Panc1 (cell line): ENCODE measurements around the gene PAK1. TPM values are rescaled to one million over a fixed set of nuclear protein-coding genes. Genes with fewer than 3 reads are reported as not detected.

Experiments
- ATAC-seq: fragments of 200-7000 bp; cut with Tn5 transposase; 2 replicates; pipeline ENCODE4 v1.9.1; 2020; ENCODE audit warnings: mild to moderate bottlenecking, moderate library complexity
- BruUV-seq: library from RNA; stranded (reverse); fragments of 400-500 nt; replicated peaks from 2 replicates; lab custom pipeline; 2021; lab: Mats Ljungman, UMichigan
- CTCF ChIA-PET: fragments of 300-600 bp; sonication (Branson Sonifier 250); formaldehyde crosslinking; loops from one replicate; lab custom pipeline; 2022; ENCODE audit warnings: antibody characterized with exemption; lab: Charles Lee
- POLR2A ChIA-PET: fragments of 300-600 bp; sonication (Branson Sonifier 250); formaldehyde crosslinking; loops from one replicate; lab custom pipeline; 2022; ENCODE audit warnings: antibody characterized with exemption; lab: Charles Lee
- DNase-seq: peaks from one replicate; pipeline ENCODE4 v3.0.0-alpha.2; 2010; ENCODE audit warnings: low read depth, low spot score
- H3K27ac ChIP-seq: 2 replicates; pipeline ENCODE4 v1.5.1; 2011; ENCODE audit warnings: mild to moderate bottlenecking, low read length, inconsistent platforms
- H3K27me3 ChIP-seq: fragments of 200-500 bp; sonication (Bioruptor generic); 2 replicates; pipeline ENCODE4 v1.6.0; 2014; ENCODE audit warnings: low read length, inconsistent platforms; ENCODE audit not compliant: control insufficient read depth, insufficient read depth
- H3K36me3 ChIP-seq: fragments of 200-500 bp; sonication (Bioruptor generic); 2 replicates; pipeline ENCODE4 v1.5.1; 2014; ENCODE audit warnings: inconsistent platforms, mild to moderate bottlenecking, low read length, moderate library complexity; ENCODE audit not compliant: control insufficient read depth, insufficient read depth
- H3K4me1 ChIP-seq: 2 replicates; pipeline ENCODE4 v1.5.1; 2011; ENCODE audit warnings: inconsistent platforms, mild to moderate bottlenecking, low read length, moderate library complexity; ENCODE audit not compliant: control insufficient read depth, insufficient read depth
- H3K4me3 ChIP-seq, 2 experiments: 2 replicates each; pipeline ENCODE4 v1.5.1; 2011 to 2012; ENCODE audit warnings: low read depth in 2 of 2, low read length in 2 of 2, mild to moderate bottlenecking in 2 of 2, inconsistent platforms in 1 of 2, moderate library complexity in 1 of 2
- H3K9me3 ChIP-seq: fragments of 200-500 bp; sonication (Bioruptor generic); 2 replicates; pipeline ENCODE4 v1.5.1; 2014; ENCODE audit warnings: low read depth, mild to moderate bottlenecking, inconsistent platforms, low read length, moderate library complexity; ENCODE audit not compliant: control insufficient read depth, insufficient read depth
- POLR2AphosphoS5 ChIP-seq: IDR thresholded peaks from 2 replicates; pipeline ENCODE4 v1.6.1; 2012; ENCODE audit warnings: mild to moderate bottlenecking, low read depth, low read length, moderate library complexity
- SIN3A ChIP-seq: IDR thresholded peaks from 2 replicates; pipeline ENCODE4 v1.6.1; 2012; ENCODE audit warnings: low read depth, mild to moderate bottlenecking, low read length, moderate library complexity, borderline replicate concordance; ENCODE audit not compliant: insufficient read depth
- TCF7L2 ChIP-seq: IDR thresholded peaks from 2 replicates; pipeline ENCODE4 v1.6.1; 2011; ENCODE audit warnings: mild to moderate bottlenecking, low read depth, low read length, inconsistent platforms
- in situ Hi-C: cut with HindIII; loops from 2 replicates; pipeline ENCODE4 v1.10.0; 2016; ENCODE audit warnings: low sequenced_read_pairs, low pct_unique_long_range_greater_than_20kb
- intact Hi-C: fragments of 100-400 bp; cut with micrococcal nuclease; formaldehyde crosslinking; loops from one replicate; pipeline ENCODE4 v1.10.0; 2022; ENCODE audit not compliant: unreplicated experiment
- total RNA-seq: library from RNA; stranded (reverse); gene quantifications from one replicate; pipeline ENCODE4 v1.2.1, GENCODE V29; 2021; ENCODE audit not compliant: unreplicated experiment
- TF ChIP-seq, protein P1 (sequence below): fragments of 450-650 bp; IDR thresholded peaks from 2 replicates; pipeline ENCODE4 v1.5.1; 2017; ENCODE audit warnings: mild to moderate bottlenecking
- TF ChIP-seq, protein P2 (sequence below), 2 experiments: IDR thresholded peaks; 2 replicates each; pipeline ENCODE4 v1.6.1; 2011 to 2012; ENCODE audit warnings: low read depth in 2 of 2, control low read depth in 1 of 2, low read length in 1 of 2, mild to moderate bottlenecking in 1 of 2, moderate library complexity in 1 of 2; ENCODE audit not compliant: insufficient read depth in 1 of 2

Gene PAK1
- total RNA-seq, 1 experiment from 2014 or later = 38.2 TPM

DNA sequence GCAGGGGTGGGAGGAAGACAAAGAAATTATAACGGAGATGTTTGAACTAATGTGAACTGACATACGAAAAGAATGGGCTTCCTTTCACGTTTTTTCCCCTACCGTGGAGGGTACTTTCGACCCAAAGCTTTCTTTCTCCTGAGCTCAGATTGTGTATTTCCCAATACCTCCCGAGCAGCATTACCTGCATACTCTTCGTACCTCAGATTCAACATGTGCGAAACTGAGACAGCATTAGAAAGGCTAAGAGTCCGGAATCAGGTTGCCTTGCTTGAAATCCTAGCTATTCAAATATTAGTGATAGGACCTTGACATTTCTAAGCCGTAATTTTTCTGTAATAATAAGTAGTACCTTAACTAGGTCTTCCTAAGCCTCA, 778 bp upstream of the PAK1 start:
- H3K27me3 ChIP-seq = peaks cover 14% of the 10 kb centered on the region
- TF ChIP-seq, protein P1, sequence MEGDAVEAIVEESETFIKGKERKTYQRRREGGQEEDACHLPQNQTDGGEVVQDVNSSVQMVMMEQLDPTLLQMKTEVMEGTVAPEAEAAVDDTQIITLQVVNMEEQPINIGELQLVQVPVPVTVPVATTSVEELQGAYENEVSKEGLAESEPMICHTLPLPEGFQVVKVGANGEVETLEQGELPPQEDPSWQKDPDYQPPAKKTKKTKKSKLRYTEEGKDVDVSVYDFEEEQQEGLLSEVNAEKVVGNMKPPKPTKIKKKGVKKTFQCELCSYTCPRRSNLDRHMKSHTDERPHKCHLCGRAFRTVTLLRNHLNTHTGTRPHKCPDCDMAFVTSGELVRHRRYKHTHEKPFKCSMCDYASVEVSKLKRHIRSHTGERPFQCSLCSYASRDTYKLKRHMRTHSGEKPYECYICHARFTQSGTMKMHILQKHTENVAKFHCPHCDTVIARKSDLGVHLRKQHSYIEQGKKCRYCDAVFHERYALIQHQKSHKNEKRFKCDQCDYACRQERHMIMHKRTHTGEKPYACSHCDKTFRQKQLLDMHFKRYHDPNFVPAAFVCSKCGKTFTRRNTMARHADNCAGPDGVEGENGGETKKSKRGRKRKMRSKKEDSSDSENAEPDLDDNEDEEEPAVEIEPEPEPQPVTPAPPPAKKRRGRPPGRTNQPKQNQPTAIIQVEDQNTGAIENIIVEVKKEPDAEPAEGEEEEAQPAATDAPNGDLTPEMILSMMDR = no peak
- H3K4me1 ChIP-seq = peaks cover 6% of the 10 kb centered on the region
- in situ Hi-C loops (no loop called here), intact Hi-C loops (no loop called here)
- ATAC-seq (no peak), DNase-seq (no peak)
- POLR2A ChIA-PET = no interaction called here
- H3K9me3 ChIP-seq = no peaks in the 10 kb centered on the region
- H3K4me3 ChIP-seq = peak overlapping the region; percentile 52 to 73
- H3K27ac ChIP-seq = 0 out of 2 replicates have a peak overlapping the region, but pooled peaks have one; percentile 6
- BruUV-seq = TSS peak; percentile 80
- CTCF ChIA-PET = no interaction called here
- H3K36me3 ChIP-seq = no peaks in the 10 kb centered on the region

DNA sequence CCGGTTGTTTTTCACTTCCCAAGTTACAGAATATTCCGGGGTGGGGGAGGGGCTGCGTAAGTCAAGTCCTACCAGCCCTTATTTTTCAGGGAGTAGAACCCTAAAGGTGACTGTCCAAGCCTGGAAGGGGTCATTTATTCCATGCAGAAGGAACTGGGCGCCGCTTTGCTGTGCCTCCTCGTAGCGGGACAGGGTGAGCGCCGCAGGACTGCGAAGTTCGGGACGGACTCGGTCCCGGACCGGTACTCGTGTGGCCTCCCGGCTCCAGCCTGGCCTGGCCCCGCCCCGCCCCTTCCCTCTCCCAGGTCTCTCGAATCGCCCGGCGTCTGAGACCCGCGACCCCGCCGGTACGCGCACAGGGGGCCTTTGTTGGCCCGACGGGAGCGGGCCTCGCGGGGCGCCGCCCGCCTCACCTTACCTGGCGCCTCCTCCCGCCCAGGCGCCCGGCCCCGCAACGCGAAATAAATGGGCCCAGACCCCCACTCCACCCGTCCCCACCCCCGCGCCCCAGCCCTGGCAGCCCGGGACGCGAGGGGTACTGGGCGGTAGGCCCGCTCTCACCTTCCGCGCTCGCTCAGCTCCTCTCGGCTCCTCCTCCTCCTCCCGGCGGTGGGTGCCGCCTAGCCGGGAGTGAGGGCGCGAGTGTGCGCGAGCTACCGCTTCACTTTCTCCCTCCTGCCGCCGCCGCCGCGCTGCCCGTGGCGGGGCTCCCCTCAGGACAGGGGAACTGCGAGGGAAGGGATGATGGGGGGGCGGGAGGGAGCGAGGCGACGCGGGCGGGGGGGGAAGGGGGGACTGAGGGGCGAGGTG, 698 bp downstream of the PAK1 start:
- POLR2A ChIA-PET = interaction anchor here (0.6 kb wide), 1 partner anchor 90 kb away, joined by 4 read pairs; no protein-coding TSS in a partner anchor
- TF ChIP-seq, protein P2, sequence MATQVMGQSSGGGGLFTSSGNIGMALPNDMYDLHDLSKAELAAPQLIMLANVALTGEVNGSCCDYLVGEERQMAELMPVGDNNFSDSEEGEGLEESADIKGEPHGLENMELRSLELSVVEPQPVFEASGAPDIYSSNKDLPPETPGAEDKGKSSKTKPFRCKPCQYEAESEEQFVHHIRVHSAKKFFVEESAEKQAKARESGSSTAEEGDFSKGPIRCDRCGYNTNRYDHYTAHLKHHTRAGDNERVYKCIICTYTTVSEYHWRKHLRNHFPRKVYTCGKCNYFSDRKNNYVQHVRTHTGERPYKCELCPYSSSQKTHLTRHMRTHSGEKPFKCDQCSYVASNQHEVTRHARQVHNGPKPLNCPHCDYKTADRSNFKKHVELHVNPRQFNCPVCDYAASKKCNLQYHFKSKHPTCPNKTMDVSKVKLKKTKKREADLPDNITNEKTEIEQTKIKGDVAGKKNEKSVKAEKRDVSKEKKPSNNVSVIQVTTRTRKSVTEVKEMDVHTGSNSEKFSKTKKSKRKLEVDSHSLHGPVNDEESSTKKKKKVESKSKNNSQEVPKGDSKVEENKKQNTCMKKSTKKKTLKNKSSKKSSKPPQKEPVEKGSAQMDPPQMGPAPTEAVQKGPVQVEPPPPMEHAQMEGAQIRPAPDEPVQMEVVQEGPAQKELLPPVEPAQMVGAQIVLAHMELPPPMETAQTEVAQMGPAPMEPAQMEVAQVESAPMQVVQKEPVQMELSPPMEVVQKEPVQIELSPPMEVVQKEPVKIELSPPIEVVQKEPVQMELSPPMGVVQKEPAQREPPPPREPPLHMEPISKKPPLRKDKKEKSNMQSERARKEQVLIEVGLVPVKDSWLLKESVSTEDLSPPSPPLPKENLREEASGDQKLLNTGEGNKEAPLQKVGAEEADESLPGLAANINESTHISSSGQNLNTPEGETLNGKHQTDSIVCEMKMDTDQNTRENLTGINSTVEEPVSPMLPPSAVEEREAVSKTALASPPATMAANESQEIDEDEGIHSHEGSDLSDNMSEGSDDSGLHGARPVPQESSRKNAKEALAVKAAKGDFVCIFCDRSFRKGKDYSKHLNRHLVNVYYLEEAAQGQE (IDR thresholded peaks at IDR 0.05; ENCODE audit: insufficient read depth in 1 of 2, low read depth in 2 of 2, low read length in 1 of 2) = no peak
- TF ChIP-seq TCF7L2 (no peak), POLR2AphosphoS5 (no peak), SIN3A (no peak)
- TF ChIP-seq, protein P1 = no peak
- intact Hi-C loops = no loop called here
- H3K4me3 ChIP-seq = peak overlapping the region; percentile 52 to 73
- in situ Hi-C loops = no loop called here
- DNase-seq = no peak
- H3K36me3 ChIP-seq = no peaks in the 10 kb centered on the region
- no peak overlapping the region; the same call in 1 of the 2 replicates for H3K27ac ChIP-seq
- peaks cover 19% of the 10 kb centered on the region for H3K27me3 ChIP-seq
- H3K4me1 ChIP-seq = peaks cover 6% of the 10 kb centered on the region
- BruUV-seq = no TSS peak
- H3K9me3 ChIP-seq = no peaks in the 10 kb centered on the region
- CTCF ChIA-PET = interaction anchor here (0.7 kb wide), 1 partner anchor 81 kb away, joined by 8 read pairs; no protein-coding TSS in a partner anchor
- ATAC-seq = peak; percentile 82
